ENCODE measurements around the gene ZDHHC11B. TPM values are rescaled to one million over a fixed set of nuclear protein-coding genes. Genes with fewer than 3 reads are reported as not detected.
A peak's percentile ranks its signal among the peaks of the same experiment; 100 is the strongest.

ZDHHC11B gene
- total and polyA plus RNA-seq, 2 of the 13 experiments (the other 11 are each of a cell fraction or from before 2014, with no cell fraction given) = 0.11 to 0.12 TPM

- TF ChIP-seq ZNF710 (CRISPR knock-in tag; IDR thresholded peaks at IDR 0.05; ENCODE audit: borderline replicate concordance) (no peak), ATF7-NPFF (CRISPR knock-in tag; IDR thresholded peaks at IDR 0.05; ENCODE audit: low read depth) (no peak), RFXAP (CRISPR knock-in tag; IDR thresholded peaks at IDR 0.05; ENCODE audit: borderline replicate concordance) (no peak), GLMP (CRISPR knock-in tag; IDR thresholded peaks at IDR 0.05; ENCODE audit: borderline replicate concordance) (no peak), TCF7 (IDR thresholded peaks at IDR 0.05; ENCODE audit: low read depth) (no peak), GLI4 (CRISPR knock-in tag; IDR thresholded peaks at IDR 0.05; ENCODE audit: borderline replicate concordance) (no peak), HNRNPUL1 (IDR thresholded peaks at IDR 0.05; ENCODE audit: low read depth, low read length) (no peak), ZUFSP (CRISPR knock-in tag; IDR thresholded peaks at IDR 0.05; ENCODE audit: borderline replicate concordance) (no peak), GABPA (IDR thresholded peaks at IDR 0.05; ENCODE audit: low read depth, low read length) (no peak), GABPA (CRISPR knock-in tag; IDR thresholded peaks at IDR 0.05; ENCODE audit: low read depth) (no peak), HNF4G (IDR thresholded peaks at IDR 0.05; ENCODE audit: borderline replicate concordance, low read depth, low read length) (no peak), HNF4G (CRISPR knock-in tag; IDR thresholded peaks at IDR 0.05; ENCODE audit: borderline replicate concordance, low read depth) (no peak), THRA (CRISPR knock-in tag; IDR thresholded peaks at IDR 0.05; ENCODE audit: borderline replicate concordance) (no peak), ZBTB42 (CRISPR knock-in tag; IDR thresholded peaks at IDR 0.05) (no peak), ZNF317 (CRISPR knock-in tag; IDR thresholded peaks at IDR 0.05) (no peak), FOXO1 (CRISPR knock-in tag; IDR thresholded peaks at IDR 0.05) (no peak), ZNF740 (CRISPR knock-in tag; IDR thresholded peaks at IDR 0.05) (no peak), EED (CRISPR knock-in tag; IDR thresholded peaks at IDR 0.05) (no peak), TBX3 (IDR thresholded peaks at IDR 0.05; ENCODE audit: borderline replicate concordance) (no peak), RBM22 (optimal IDR thresholded peaks at IDR 0.05; ENCODE audit: low read length) (peak; percentile 96), ZNF780A (CRISPR knock-in tag; IDR thresholded peaks at IDR 0.05) (no peak), CENPBD1 (CRISPR knock-in tag; IDR thresholded peaks at IDR 0.05; ENCODE audit: borderline replicate concordance, low read depth) (no peak), ZNF12 (CRISPR knock-in tag; IDR thresholded peaks at IDR 0.05) (no peak)
Observed at GRCh38 chr5:672329-673160, 112.0 kb downstream of the ZDHHC11B start (continued).
